Measurements from ENCODE around the gene CUX1. TPM values are rescaled to one million over a fixed set of nuclear protein-coding genes. Genes with fewer than 3 reads are reported as not detected.

Gene CUX1
- total RNA-seq, 2 experiments from 2014 or later, result 35.6 to 38.0 TPM

- Mint-ChIP-seq H3K27me3 (no peaks in the 10 kb centered on the region), H3K27ac (no peak overlapping the region), H3K4me1 (ENCODE audit: low read depth) (no peaks in the 10 kb centered on the region), H3K9me3 (peaks cover 4% of the 10 kb centered on the region), H3K36me3 (ENCODE audit: low read depth) (peaks cover 78% of the 10 kb centered on the region), H3K4me3 (no peak overlapping the region)
- ATAC-seq (ENCODE audit: poor library complexity), result no peak
- Histone ChIP-seq H3K9me3 (ENCODE audit: control insufficient read depth in 1 of 2, insufficient read depth in 1 of 2, low read length in 2 of 2) (peaks cover 0 to 24% of the 10 kb centered on the region in 2 experiments), H3K4me3 (ENCODE audit: low read length) (no peak overlapping the region), H3K27me3 (ENCODE audit: control insufficient read depth in 1 of 2, insufficient read depth in 2 of 2, low read length in 2 of 2) (no peaks in the 10 kb centered on the region), H3K4me1 (ENCODE audit: insufficient read depth, low read length) (no peaks in the 10 kb centered on the region), H3K36me3 (ENCODE audit: insufficient read depth, low read length) (peaks cover 2% of the 10 kb centered on the region), H3K27ac (ENCODE audit: low read depth in 1 of 2, low read length in 2 of 2) (no peak overlapping the region)
- peak in 1 of 14 experiments; percentile 25 for DNase-seq
- intact Hi-C loops (cut with DNase I, micrococcal nuclease), result no loop called here
- no peak for TF ChIP-seq CTCF (IDR thresholded peaks at IDR 0.05)
- ChIA-PET POLR2A (no interaction called here), CTCF (no interaction called here)
Observed at GRCh38 chr7:102080434-102081243, 263.2 kb downstream of the CUX1 start.

GRCh38 chr7:102081244-102081627 is 263.8 kb downstream of the CUX1 start:
- Mint-ChIP-seq H3K9me3 (peaks cover 4% of the 10 kb centered on the region), H3K4me1 (ENCODE audit: low read depth) (no peaks in the 10 kb centered on the region), H3K27me3 (no peaks in the 10 kb centered on the region), H3K4me3 (no peak overlapping the region), H3K27ac (no peak overlapping the region), H3K36me3 (ENCODE audit: low read depth) (peaks cover 79% of the 10 kb centered on the region)
- CTCF ChIA-PET, result no interaction called here
- POLR2A ChIA-PET, result no interaction called here
- intact Hi-C loops (cut with DNase I, micrococcal nuclease), result no loop called here
- Histone ChIP-seq H3K4me3 (ENCODE audit: low read length) (no peak overlapping the region), H3K27ac (ENCODE audit: low read depth in 1 of 2, low read length in 2 of 2) (no peak overlapping the region), H3K27me3 (ENCODE audit: control insufficient read depth in 1 of 2, insufficient read depth in 2 of 2, low read length in 2 of 2) (no peaks in the 10 kb centered on the region), H3K9me3 (ENCODE audit: control insufficient read depth in 1 of 2, insufficient read depth in 1 of 2, low read length in 2 of 2) (peaks cover 0 to 24% of the 10 kb centered on the region in 2 experiments), H3K4me1 (ENCODE audit: insufficient read depth, low read length) (no peaks in the 10 kb centered on the region), H3K36me3 (ENCODE audit: insufficient read depth, low read length) (peaks cover 2% of the 10 kb centered on the region)
- peak in 1 of 14 experiments; percentile 15 for DNase-seq
- no peak for ATAC-seq (ENCODE audit: poor library complexity)
- TF ChIP-seq CTCF (IDR thresholded peaks at IDR 0.05), result no peak

- H3K9me3 ChIP-seq (ENCODE audit: control insufficient read depth in 1 of 2, insufficient read depth in 1 of 2, low read length in 2 of 2), result peaks cover 0 to 24% of the 10 kb centered on the region in 2 experiments
- CTCF ChIA-PET, result no interaction called here
- H3K4me3 ChIP-seq (ENCODE audit: low read length), result no peak overlapping the region
- peaks cover 2% of the 10 kb centered on the region for H3K36me3 ChIP-seq (ENCODE audit: insufficient read depth, low read length)
- Mint-ChIP-seq H3K4me1 (ENCODE audit: low read depth) (no peaks in the 10 kb centered on the region), H3K27ac (no peak overlapping the region), H3K27me3 (no peaks in the 10 kb centered on the region), H3K4me3 (no peak overlapping the region), H3K36me3 (ENCODE audit: low read depth) (peaks cover 85% of the 10 kb centered on the region), H3K9me3 (peaks cover 4% of the 10 kb centered on the region)
- H3K27ac ChIP-seq (ENCODE audit: low read depth in 1 of 2, low read length in 2 of 2), result no peak overlapping the region
- no peak for TF ChIP-seq CTCF (IDR thresholded peaks at IDR 0.05)
- no peaks in the 10 kb centered on the region for H3K27me3 ChIP-seq (ENCODE audit: control insufficient read depth in 1 of 2, insufficient read depth in 2 of 2, low read length in 2 of 2)
- no peak for DNase-seq
- intact Hi-C loops (cut with DNase I, micrococcal nuclease), result no loop called here
- no peaks in the 10 kb centered on the region for H3K4me1 ChIP-seq (ENCODE audit: insufficient read depth, low read length)
- ATAC-seq (ENCODE audit: poor library complexity), result no peak
- POLR2A ChIA-PET, result no interaction called here
Observed at GRCh38 chr7:102082693-102083368, 265.4 kb downstream of the CUX1 start.
